Osteocyte (in vitro differentiated cells): ENCODE data around the gene PADI1. TPM values are rescaled to one million over a fixed set of nuclear protein-coding genes. Genes with fewer than 3 reads are reported as not detected.

Experiments used
- DNase-seq: peaks from one replicate; pipeline ENCODE4 v3.0.0; 2021; ENCODE audit warnings: mixed read lengths; ENCODE audit not compliant: unreplicated experiment; ENCODE audit errors: extremely low spot score
- H3K27ac Mint-ChIP-seq: one replicate; pipeline ENCODE4 v1.8.0; 2021; ENCODE audit warnings: mild to moderate bottlenecking, mixed read lengths; ENCODE audit not compliant: unreplicated experiment
- H3K27me3 Mint-ChIP-seq: one replicate; pipeline ENCODE4 v1.8.0; 2021; ENCODE audit warnings: mixed read lengths; ENCODE audit not compliant: unreplicated experiment
- H3K36me3 Mint-ChIP-seq: one replicate; pipeline ENCODE4 v1.8.0; 2021; ENCODE audit warnings: mixed read lengths; ENCODE audit not compliant: unreplicated experiment
- H3K4me1 Mint-ChIP-seq: one replicate; pipeline ENCODE4 v1.8.0; 2021; ENCODE audit warnings: mixed read lengths; ENCODE audit not compliant: unreplicated experiment
- H3K4me3 Mint-ChIP-seq: one replicate; pipeline ENCODE4 v1.8.0; 2021; ENCODE audit warnings: mild to moderate bottlenecking, moderate library complexity, mixed read lengths; ENCODE audit not compliant: unreplicated experiment
- H3K9me3 Mint-ChIP-seq: one replicate; pipeline ENCODE4 v1.8.0; 2021; ENCODE audit warnings: mixed read lengths; ENCODE audit not compliant: unreplicated experiment
- total RNA-seq: library from RNA; stranded (reverse); gene quantifications from 2 replicates; pipeline ENCODE4 v1.2.1, GENCODE V29; 2021
- TF ChIP-seq, protein P1 (sequence below): fragments of 200-600 bp; sonication (generic); IDR thresholded peaks from 2 replicates; pipeline ENCODE4 v1.5.0; 2021; ENCODE audit warnings: antibody characterized with exemption, mild to moderate bottlenecking, moderate library complexity

Gene PADI1
- total RNA-seq, 1 donor from 2014 or later = 1.7 TPM

DNA sequence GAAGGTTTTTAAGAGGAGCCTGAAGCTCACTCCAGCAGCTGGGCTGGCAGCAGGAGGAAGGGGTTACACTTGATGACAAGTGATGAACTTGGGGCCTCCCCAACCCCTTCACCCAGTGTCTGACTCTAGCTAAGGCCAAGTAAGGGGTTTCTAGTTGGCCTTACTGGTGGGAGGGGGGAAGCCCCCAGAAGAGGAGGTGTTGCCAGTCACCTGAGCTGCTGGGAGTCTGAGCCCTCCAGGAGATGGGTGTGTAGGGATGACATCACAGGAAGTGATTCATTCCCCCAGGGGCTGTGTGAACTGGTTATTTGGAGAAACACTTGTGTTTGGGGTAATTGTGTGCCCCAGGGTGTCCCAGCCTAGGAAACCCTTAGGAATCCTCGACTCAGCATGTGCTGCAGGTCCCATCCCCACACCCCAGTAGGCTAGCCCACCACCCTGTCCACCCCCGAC, 3.1 kb downstream of the PADI1 start:
- H3K27me3 Mint-ChIP-seq = no peaks in the 10 kb centered on the region
- peak overlapping the region; percentile 67 for H3K27ac Mint-ChIP-seq
- H3K9me3 Mint-ChIP-seq = no peaks in the 10 kb centered on the region
- no peaks in the 10 kb centered on the region for H3K36me3 Mint-ChIP-seq
- TF ChIP-seq, protein P1, sequence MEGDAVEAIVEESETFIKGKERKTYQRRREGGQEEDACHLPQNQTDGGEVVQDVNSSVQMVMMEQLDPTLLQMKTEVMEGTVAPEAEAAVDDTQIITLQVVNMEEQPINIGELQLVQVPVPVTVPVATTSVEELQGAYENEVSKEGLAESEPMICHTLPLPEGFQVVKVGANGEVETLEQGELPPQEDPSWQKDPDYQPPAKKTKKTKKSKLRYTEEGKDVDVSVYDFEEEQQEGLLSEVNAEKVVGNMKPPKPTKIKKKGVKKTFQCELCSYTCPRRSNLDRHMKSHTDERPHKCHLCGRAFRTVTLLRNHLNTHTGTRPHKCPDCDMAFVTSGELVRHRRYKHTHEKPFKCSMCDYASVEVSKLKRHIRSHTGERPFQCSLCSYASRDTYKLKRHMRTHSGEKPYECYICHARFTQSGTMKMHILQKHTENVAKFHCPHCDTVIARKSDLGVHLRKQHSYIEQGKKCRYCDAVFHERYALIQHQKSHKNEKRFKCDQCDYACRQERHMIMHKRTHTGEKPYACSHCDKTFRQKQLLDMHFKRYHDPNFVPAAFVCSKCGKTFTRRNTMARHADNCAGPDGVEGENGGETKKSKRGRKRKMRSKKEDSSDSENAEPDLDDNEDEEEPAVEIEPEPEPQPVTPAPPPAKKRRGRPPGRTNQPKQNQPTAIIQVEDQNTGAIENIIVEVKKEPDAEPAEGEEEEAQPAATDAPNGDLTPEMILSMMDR = no peak
- DNase-seq = no peak
- H3K4me3 Mint-ChIP-seq = no peak overlapping the region
- H3K4me1 Mint-ChIP-seq = peaks cover 52% of the 10 kb centered on the region

DNA sequence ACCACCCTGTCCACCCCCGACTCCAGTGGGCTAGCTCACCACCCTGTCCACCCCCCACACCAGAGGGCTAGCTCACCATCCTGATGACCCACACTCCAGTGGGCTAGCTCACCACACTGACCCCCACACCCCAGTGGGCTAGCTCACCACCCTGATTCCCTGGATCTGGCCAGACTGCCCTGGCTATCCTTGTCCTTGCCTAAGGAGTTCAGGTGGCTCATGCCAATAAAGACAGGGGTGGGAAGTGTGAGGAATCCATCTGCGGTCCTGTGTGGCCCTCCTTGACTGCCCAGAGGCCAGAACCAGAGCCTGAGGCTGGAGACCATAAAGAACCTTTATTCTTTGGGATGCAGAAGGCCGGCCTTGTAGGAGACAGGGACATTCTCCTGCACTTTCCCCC, 3.6 kb downstream of the PADI1 start:
- H3K36me3 Mint-ChIP-seq = no peaks in the 10 kb centered on the region
- H3K4me3 Mint-ChIP-seq = no peak overlapping the region
- peaks cover 58% of the 10 kb centered on the region for H3K4me1 Mint-ChIP-seq
- H3K27ac Mint-ChIP-seq = peak overlapping the region; percentile 91
- TF ChIP-seq, protein P1 = no peak
- H3K9me3 Mint-ChIP-seq = no peaks in the 10 kb centered on the region
- DNase-seq = no peak
- no peaks in the 10 kb centered on the region for H3K27me3 Mint-ChIP-seq

- DNase-seq = no peak
- H3K4me3 Mint-ChIP-seq = no peak overlapping the region
- no peaks in the 10 kb centered on the region for H3K27me3 Mint-ChIP-seq
- no peaks in the 10 kb centered on the region for H3K9me3 Mint-ChIP-seq
- TF ChIP-seq, protein P1 = no peak
- H3K27ac Mint-ChIP-seq = peak overlapping the region; percentile 91
- H3K36me3 Mint-ChIP-seq = no peaks in the 10 kb centered on the region
- peaks cover 64% of the 10 kb centered on the region for H3K4me1 Mint-ChIP-seq
These were observed 4.5 kb downstream of the PADI1 start for GRCh38 chr1:17209430-17209829.

- TF ChIP-seq, protein P1 = no peak
- DNase-seq = no peak
These were observed 5.2 kb downstream of the PADI1 start for GRCh38 chr1:17210176-17210575.

DNA sequence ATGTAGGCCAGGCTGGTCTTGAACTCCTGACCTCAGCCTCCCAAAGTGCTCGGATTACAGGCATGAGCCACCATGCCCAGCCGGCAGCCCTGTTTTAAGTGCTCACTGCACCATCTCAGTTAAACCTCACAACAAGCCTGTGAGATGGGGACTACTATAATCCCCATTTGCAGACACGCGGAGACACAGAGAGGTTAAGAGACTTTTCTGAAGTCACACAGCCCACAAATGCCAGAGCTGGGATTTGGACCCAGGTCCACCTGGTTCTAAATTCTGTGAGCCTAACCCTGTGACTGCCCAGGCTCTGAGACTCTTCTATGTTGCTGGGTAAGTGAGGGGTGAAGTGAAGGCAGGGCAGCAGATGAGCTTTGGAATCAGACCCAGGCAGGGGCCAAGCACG, 6.4 kb downstream of the PADI1 start:
- peak overlapping the region; percentile 80 for H3K27ac Mint-ChIP-seq
- H3K4me1 Mint-ChIP-seq = peaks cover 82% of the 10 kb centered on the region
- no peak overlapping the region for H3K4me3 Mint-ChIP-seq

More at GRCh38 chr1:17210176-17210575, 5.2 kb downstream of the PADI1 start:
- Mint-ChIP-seq H3K36me3 (no peaks in the 10 kb centered on the region), H3K4me3 (no peak overlapping the region), H3K4me1 (peaks cover 70% of the 10 kb centered on the region), H3K27ac (peak overlapping the region; percentile 80), H3K9me3 (no peaks in the 10 kb centered on the region), H3K27me3 (no peaks in the 10 kb centered on the region)

More for the DNA sequence above, 6.4 kb downstream of the PADI1 start:
- H3K27me3 Mint-ChIP-seq = no peaks in the 10 kb centered on the region
- no peaks in the 10 kb centered on the region for H3K9me3 Mint-ChIP-seq
- TF ChIP-seq, protein P1 = no peak
- DNase-seq = no peak
- H3K36me3 Mint-ChIP-seq = no peaks in the 10 kb centered on the region
